H1 (cell line): ENCODE measurements around the gene DCUN1D4.

Experiments
- ATF2 ChIP-seq: IDR thresholded peaks from 2 replicates; pipeline ENCODE4 v1.6.1; 2012; ENCODE audit warnings: low read length, inconsistent platforms
- CTCF ChIP-seq, 3 experiments: IDR thresholded peaks; 1 replicate in 2 of 3; 2 replicates in 1 of 3; pipeline versions ENCODE4 v1.5.1 to v1.6.1; 2011; ENCODE audit warnings: low read length in 3 of 3, mild to moderate bottlenecking in 3 of 3, inconsistent platforms in 2 of 3, low read depth in 1 of 3, moderate library complexity in 1 of 3; ENCODE audit not compliant: insufficient read depth in 1 of 3; ENCODE audit errors: control extremely low read depth in 1 of 3
- EGR1 ChIP-seq: IDR thresholded peaks from 2 replicates; pipeline ENCODE4 v1.6.1; 2011; ENCODE audit warnings: low read depth, low read length, borderline replicate concordance
- FOSL1 ChIP-seq: IDR thresholded peaks from 2 replicates; pipeline ENCODE4 v1.6.1; 2011; ENCODE audit warnings: mild to moderate bottlenecking, low read depth, low read length, moderate library complexity; ENCODE audit not compliant: insufficient read depth
- POLR2A ChIP-seq, 2 experiments: IDR thresholded peaks; 1 replicate in 1 of 2; 2 replicates in 1 of 2; pipeline ENCODE4 v1.6.1; 2011; ENCODE audit warnings: low read depth in 2 of 2, low read length in 2 of 2, mild to moderate bottlenecking in 2 of 2; ENCODE audit errors: control extremely low read depth in 1 of 2
- RAD21 ChIP-seq, 2 experiments: IDR thresholded peaks in 1 of 2; conservative IDR thresholded peaks in 1 of 2; 2 replicates each; pipeline ENCODE4 v1.6.1; 2011; ENCODE audit warnings: low read depth in 2 of 2, low read length in 2 of 2, improper control_type of control experiment in 1 of 2, inconsistent platforms in 1 of 2, mild to moderate bottlenecking in 1 of 2, moderate library complexity in 1 of 2

GRCh38 chr4:51874551-51874950, 31.6 kb downstream of the DCUN1D4 start:
- no peak for TF ChIP-seq ATF2
- no peak for TF ChIP-seq RAD21 (IDR thresholded peaks at IDR 0.05 in 1 of 2, conservative IDR thresholded peaks at IDR 0.05 in 1 of 2; ENCODE audit: low read depth in 2 of 2, low read length in 2 of 2)
- TF ChIP-seq POLR2A (IDR thresholded peaks at IDR 0.05; ENCODE audit: control extremely low read depth in 1 of 2, low read depth in 2 of 2, low read length in 2 of 2): no peak
- TF ChIP-seq EGR1: no peak
- no peak for TF ChIP-seq FOSL1
- TF ChIP-seq CTCF (IDR thresholded peaks at IDR 0.05; ENCODE audit: control extremely low read depth in 1 of 3, insufficient read depth in 1 of 3, low read depth in 1 of 3, low read length in 3 of 3): no peak
